Stomach (tissue), 4 donors: Measurements from ENCODE around the gene GPX5.

Source experiments
- POLR2A ChIP-seq, 4 donors: fragments of 450-650 bp; IDR thresholded peaks; one replicate each; pipeline ENCODE4 v1.6.1; 2016; ENCODE audit warnings: antibody characterized with exemption in 4 of 4, control low read depth in 2 of 4, mild to moderate bottlenecking in 1 of 4, moderate library complexity in 1 of 4
- POLR2AphosphoS5 ChIP-seq, 3 donors: sonication (generic); formaldehyde crosslinking; IDR thresholded peaks; one replicate each; pipeline ENCODE4 v1.6.1; 2016; ENCODE audit warnings: antibody characterized with exemption in 3 of 3
- TF ChIP-seq, protein P1 (sequence below), 7 experiments: fragments of 450-650 bp in 4 of 7; fragments of 200-600 bp in 3 of 7; sonication (generic) in 3 of 7; IDR thresholded peaks; one replicate each; pipeline ENCODE4 v1.5.1; 2016 to 2019; ENCODE audit warnings: antibody characterized with exemption in 7 of 7, control low read depth in 2 of 7, mild to moderate bottlenecking in 1 of 7

DNA sequence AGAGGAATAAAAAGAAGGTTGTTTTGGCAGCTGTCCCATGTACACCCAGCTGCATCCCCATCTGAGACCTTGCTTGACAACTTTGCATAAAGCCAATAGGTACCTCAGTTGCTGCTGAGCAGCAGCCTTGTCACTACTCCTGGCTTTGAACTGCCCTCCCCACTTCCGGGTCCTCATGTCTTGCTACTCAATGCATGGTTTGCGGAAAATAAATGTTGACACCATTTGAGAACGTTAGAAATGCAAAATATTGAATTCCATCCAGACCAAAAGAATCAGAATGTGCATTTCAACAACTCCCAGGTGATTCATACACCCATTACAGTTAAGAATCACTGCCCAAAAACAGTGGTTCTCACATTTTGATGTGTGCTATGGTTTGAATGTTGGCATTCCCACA lies 32.9 kb downstream of the GPX5 start:
- TF ChIP-seq, protein P1, sequence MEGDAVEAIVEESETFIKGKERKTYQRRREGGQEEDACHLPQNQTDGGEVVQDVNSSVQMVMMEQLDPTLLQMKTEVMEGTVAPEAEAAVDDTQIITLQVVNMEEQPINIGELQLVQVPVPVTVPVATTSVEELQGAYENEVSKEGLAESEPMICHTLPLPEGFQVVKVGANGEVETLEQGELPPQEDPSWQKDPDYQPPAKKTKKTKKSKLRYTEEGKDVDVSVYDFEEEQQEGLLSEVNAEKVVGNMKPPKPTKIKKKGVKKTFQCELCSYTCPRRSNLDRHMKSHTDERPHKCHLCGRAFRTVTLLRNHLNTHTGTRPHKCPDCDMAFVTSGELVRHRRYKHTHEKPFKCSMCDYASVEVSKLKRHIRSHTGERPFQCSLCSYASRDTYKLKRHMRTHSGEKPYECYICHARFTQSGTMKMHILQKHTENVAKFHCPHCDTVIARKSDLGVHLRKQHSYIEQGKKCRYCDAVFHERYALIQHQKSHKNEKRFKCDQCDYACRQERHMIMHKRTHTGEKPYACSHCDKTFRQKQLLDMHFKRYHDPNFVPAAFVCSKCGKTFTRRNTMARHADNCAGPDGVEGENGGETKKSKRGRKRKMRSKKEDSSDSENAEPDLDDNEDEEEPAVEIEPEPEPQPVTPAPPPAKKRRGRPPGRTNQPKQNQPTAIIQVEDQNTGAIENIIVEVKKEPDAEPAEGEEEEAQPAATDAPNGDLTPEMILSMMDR (IDR thresholded peaks at IDR 0.05): no peak
- TF ChIP-seq POLR2A (IDR thresholded peaks at IDR 0.05): no peak
- no peak for TF ChIP-seq POLR2AphosphoS5 (IDR thresholded peaks at IDR 0.05)
